GM12872 (cell line): ENCODE data around the gene F2.

Experiments used
- TF ChIP-seq, protein P1 (sequence below): IDR thresholded peaks from 3 replicates; pipeline ENCODE4 v1.5.1; 2011; ENCODE audit warnings: low read depth, mild to moderate bottlenecking, low read length, moderate library complexity; ENCODE audit not compliant: insufficient read depth

F2 gene

DNA sequence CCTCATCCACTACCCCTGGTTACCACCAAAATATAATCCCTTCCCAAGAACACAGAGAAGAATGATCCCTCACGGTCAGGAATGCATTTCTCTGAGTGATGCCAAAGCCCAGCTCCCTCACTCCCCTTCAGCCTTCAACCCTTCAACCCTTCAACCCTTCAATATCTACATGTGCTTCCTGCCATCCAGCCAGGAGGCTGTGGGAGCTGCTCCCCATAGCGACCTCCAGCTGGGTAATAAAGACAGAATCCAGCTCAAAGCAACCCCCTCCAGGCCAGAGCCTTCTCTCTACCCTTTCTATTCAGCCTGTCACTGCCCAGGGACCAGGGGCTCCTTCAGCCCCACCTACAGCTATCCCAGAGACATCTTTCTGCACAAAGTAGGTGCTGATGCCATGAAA lies 21.3 kb upstream of the F2 start:
- TF ChIP-seq, protein P1, sequence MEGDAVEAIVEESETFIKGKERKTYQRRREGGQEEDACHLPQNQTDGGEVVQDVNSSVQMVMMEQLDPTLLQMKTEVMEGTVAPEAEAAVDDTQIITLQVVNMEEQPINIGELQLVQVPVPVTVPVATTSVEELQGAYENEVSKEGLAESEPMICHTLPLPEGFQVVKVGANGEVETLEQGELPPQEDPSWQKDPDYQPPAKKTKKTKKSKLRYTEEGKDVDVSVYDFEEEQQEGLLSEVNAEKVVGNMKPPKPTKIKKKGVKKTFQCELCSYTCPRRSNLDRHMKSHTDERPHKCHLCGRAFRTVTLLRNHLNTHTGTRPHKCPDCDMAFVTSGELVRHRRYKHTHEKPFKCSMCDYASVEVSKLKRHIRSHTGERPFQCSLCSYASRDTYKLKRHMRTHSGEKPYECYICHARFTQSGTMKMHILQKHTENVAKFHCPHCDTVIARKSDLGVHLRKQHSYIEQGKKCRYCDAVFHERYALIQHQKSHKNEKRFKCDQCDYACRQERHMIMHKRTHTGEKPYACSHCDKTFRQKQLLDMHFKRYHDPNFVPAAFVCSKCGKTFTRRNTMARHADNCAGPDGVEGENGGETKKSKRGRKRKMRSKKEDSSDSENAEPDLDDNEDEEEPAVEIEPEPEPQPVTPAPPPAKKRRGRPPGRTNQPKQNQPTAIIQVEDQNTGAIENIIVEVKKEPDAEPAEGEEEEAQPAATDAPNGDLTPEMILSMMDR: no peak

DNA sequence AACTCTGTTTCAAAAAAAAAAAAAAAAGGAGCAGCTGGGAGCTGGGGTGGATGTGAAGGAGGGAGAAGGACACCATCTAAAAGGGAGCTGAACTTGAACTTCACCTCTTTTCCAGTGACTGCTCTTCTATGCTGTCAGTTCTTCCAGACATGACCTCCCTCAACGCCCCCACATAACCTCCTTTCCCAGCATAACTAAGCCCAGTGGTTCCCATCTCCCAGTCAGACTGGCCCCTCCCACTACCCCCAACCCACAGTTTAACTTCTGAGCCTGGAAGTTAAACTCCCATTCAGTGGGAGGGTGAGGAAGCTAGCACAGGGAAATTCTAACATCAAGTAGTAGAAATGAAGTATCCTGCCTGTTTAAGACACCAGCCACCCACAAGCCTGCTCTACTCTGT lies 20.4 kb upstream of the F2 start:
- TF ChIP-seq, protein P1: no peak

DNA sequence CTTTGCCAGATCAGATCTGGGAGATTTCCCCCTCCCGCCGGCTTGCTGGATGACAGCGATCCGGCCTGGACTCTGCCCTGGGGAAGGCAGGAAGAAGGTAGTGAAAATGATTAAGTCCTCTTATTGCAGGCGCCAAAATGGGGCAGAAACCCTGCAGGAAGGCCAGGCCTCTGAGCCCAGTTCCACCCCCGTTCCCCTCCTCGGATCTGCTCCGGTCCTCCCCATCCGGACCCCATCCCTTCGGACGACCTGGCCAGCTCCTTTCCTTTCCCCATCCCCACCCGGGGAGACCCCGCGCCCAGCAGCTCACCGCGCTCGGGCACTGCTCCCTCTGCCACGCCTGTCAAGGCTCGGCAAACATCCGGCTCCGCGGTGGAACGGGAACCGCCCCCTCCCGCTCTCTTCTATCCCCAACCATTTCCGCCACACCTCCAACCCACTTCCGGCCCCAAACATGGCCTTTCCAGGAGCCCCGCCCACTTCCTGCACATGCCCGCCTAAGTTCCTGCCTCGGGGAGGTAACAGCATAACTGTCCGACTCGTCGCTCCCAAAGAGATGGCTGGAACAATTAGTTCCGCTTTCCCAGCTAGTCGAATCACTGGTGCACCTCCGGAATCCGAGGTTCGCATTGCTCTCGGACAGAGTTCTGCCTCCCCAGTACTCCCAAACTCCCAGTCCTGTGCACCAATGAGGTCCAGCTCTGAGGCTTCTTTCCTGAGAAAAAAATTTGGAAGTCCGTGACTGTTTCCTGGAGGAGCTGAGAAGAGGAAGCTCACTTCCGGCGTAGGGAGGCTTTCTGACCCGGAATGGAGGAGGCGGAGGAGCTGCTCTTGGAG lies 18.6 kb upstream of the F2 start, which contains the start of the genes ARHGAP1 and ZNF408:
TSS of gene ARHGAP1 (minus strand) at position 379 of the 837 bp plus-strand sequence. CDS start 4,512 bp downstream, outside the sequence.
TSS of gene ZNF408 (plus strand) at position 791 of the 837 bp plus-strand sequence. CDS start at position 808, 17 bp downstream.
- TF ChIP-seq, protein P1: no peak

DNA sequence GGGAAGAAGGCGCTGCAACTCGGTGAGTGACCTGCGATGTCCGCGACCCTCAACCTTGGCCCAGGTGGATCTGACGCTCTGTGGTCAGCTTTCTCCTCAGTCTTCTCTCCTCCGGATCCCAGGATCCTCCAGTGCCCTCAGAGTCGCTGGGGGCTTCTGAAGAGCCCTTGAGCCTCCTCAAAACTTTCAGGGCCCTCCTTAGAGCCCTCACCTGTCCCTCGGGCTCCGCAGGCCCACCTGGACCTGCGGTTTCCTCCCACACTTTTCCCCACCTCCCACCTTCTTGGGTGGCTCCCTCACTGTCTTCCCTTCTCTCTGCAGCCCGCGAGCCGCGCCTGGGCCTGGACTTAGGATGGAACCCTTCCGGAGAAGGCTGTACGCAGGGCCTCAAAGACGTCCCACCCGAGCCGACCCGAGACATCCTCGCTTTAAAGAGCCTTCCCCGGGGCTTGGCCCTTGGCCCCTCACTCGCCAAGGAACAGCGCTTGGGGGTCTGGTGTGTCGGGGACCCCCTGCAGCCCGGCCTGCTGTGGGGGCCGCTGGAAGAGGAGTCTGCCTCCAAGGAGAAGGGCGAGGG lies 17.8 kb upstream of the F2 start:
- TF ChIP-seq, protein P1: no peak

DNA sequence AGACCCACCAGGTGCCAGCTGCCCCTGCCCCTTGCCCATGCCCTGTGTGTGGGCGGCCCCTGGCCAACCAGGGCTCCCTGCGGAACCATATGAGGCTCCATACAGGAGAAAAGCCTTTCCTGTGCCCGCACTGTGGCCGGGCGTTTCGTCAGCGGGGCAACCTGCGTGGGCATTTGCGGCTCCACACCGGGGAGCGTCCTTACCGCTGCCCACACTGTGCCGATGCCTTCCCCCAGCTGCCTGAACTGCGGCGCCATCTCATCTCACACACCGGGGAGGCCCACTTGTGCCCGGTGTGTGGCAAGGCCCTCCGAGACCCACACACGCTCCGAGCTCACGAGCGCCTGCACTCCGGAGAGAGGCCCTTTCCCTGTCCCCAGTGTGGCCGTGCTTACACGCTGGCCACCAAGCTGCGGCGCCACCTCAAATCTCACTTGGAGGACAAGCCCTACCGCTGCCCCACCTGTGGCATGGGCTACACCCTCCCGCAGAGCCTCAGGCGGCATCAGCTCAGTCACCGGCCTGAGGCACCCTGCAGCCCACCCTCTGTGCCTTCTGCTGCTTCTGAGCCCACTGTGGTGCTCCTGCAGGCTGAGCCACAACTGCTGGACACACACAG lies 13.8 kb upstream of the F2 start:
- TF ChIP-seq, protein P1: no peak

DNA sequence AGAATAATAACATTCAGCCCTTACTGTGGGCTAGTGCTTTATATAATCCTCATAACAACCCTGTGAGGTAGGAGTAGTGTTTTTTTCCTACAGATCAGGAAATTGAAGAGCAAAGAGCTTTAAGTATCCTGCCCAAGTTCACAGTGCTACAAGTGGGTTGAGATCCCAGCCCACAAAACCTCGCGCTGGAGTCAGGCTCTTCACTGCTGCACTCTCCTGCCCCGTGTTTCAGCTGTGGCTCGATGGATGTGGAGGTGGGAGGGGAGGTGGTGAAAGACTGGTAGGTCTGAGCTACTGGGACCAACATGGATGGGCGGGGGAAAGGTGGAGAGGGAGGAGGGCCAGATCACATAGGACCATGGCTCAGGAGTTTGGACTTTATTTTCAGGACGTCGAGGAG lies 12.1 kb upstream of the F2 start:
- TF ChIP-seq, protein P1: no peak

DNA sequence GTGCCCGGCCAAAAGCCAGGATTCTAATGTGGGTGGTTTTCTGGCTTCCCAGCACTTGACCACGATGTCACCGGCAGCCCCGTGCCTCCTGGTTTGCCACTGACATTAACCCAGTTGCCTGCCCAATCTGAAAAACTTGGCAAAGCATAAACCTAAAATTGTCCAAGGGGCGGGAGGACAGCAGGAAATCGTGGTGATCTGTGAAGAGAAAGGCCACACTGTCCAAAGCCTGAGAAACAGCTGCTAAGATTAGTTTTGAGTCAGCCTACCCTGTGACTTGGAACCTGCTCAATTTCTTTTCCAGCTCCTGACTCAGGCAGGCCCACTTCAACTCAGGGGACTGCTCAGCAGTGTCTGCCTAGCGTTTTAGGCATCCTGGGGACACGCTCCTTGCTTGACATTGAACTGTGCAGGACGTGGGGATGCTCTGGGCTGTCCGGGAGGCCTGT lies 8.2 kb upstream of the F2 start:
- TF ChIP-seq, protein P1: no peak
